Left renal pelvis (tissue), 4 donors: Measurements from ENCODE around the gene VWA3B. TPM values are rescaled to one million over a fixed set of nuclear protein-coding genes. Genes with fewer than 3 reads are reported as not detected.
"Not testable (repeated sequence)": the region's sequence is repeated elsewhere in the genome, so short reads cannot be mapped to it uniquely, and the experiment has no call there.

ENCODE experiments used
- DNase-seq, 4 donors: peaks; one replicate each; pipeline ENCODE4 v3.0.0-alpha.2; 2013; ENCODE audit warnings: low read depth in 4 of 4, low spot score in 3 of 4
- polyA plus RNA-seq, 4 donors: library from polyadenylated mRNA; unstranded; fragments of 120-200 nt; gene quantifications; one replicate each; pipeline ENCODE4 v1.2.1, GENCODE V29; 2013; ENCODE audit not compliant: insufficient read length in 4 of 4

Gene VWA3B
- polyA plus RNA-seq, 4 donors = 0.26 to 0.94 (median 0.70) TPM

- DNase-seq = no peak
Measured at GRCh38 chr2:98295275-98295674, 208.3 kb downstream of the VWA3B start.

GRCh38 chr2:98295721-98296414, 208.9 kb downstream of the VWA3B start:
- DNase-seq = no peak

DNA sequence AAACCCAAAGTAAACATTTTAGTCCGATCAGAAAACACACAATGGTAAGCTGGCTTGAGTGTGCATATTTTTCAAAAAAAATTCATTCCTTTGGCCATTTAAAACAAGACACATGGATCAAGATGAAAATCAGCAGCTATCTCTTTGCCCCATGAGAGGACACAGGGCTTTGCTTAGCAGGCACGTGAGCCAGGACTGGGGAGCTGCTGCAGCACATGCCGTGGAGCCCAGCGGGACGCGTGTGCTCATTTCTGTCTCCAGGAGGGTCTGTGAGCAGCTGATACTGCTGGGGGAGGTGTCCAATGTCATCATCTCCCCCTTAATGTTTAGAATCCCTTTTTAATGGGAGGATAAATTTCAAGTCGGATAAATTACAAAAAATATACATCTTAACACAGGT, 209.5 kb downstream of the VWA3B start:
- no peak for DNase-seq

DNA sequence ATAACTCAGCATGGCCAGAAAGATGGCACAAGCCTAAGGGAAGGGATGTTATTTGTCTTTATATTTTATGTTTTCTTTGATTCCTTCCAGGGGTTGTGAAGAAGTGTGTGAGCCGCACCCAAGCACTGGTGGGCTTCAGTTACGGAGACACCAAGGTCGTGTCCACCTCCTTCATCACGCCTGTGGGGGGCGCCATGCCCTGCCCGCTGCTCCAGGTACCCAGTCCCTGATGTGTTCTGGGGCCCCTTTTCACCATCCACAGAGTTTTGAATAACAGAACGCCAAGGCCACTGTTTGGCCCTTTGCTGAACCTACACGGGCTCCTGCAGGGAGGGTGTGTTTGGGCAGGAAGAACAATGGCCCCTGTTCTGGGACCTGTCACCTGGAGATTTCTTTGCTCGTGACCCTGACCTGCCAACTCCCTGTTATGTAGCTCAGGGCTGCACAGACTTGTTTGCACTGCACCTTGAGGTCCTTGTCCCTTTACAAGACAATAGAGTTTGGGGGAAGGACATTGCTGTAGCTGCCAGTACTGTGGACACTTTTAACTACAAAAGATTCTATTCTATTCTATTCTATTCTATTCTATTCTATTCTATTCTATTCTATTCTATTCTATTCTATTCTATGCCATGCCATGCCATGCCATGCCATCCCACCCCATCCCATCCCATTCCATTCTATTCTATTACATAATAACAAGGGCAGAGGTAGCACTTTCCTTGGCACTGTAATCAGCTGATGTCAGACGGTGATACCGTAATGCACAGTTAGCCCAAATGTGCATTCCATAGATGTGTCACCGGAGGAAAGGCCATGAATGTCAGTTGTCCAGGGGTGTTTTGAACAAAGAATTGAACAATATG, 211.1 kb downstream of the VWA3B start:
- DNase-seq = no peak

DNA sequence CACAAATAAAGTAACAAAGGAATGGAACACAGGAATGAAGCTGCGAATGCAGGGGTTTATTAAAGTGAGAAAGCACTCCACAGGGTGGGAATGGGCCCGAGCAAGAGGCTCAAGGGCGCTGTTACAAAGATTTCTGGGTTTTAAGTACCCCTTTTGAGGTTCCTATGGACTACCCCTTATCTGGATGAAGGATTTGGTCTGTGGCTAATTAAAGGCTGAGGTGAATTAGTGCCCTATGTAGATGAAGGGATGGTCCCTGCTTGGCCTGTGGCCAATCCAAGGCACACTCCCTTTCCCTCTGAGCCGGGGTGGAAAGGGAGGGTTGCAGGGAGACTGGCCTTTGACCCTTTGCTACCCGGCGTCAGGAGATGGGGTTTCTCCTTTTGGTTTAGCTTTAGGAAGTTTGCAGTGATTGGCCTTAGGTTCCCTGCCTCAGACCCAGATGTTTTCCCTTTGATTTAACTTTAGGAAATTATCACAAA, 211.8 kb downstream of the VWA3B start:
- no peak for DNase-seq

DNA sequence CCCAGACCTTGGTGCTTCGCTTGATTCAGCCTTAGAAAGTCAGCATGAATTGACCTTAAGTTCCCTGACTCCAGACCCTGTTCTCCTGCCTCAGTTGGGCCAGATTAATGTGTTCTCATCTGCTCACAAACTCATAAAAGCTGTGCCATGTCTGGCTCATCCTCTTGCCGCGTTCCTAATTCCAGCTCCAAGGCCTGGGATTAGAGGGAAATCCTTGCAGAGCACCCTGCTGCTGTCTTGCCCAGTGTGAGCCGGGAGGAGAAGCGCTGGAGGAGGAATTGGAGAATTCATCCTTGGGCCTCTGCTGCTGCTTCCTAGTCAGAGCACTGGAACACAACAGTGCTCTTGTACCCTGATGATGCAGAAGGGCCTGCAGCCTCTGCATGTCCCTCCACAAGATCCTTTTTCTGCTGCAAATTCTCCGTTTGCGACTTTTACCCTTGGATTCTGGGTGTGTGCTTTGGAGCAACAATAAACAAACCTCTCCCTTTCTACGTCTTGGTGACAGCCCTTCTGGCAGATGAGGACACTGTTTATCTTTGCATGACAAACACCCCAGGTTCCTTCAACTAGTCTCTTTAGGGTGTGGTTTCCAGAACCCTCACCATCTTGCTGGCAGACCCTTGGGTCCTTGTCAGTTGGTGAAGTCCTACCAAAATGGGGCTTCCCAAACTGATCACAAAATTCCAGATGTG, 212.4 kb downstream of the VWA3B start:
- no peak for DNase-seq

DNA sequence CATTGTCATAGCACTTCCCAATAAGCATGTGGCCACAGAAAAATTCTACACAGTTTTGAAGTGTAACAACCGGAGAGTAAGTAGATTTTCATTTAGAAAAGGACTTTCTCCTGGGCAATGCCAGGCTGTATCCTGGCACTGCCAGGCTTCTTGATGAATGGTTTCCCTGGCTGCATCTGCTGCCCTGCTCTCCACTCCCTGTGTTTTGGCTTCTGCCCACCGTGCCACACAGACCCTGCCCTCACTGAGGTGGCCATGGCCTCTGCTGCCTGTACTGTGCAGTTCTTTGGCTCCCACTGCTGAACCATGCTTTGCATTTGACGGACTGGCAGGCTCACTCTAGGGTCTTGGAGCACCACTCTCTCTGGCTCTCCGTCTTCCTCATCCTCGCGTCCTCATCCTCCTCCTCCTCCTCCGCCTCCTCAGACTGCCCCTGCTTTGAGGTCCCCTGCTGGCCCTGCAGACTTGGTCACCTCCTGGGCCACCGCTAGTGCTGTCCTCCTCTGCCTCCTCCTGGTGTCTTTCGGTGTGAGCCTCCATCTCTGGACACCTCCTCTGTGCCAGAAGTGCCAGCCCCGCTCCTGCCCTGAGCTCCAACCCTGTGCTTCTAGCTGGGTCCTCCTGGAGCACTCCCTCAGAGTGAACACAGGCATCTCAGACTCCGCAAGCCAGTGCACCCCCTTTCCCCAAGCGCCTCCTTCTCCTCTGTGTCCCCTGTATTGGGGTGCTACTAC, 213.3 kb downstream of the VWA3B start:
- DNase-seq = no peak

- no peak for DNase-seq
Measured at GRCh38 chr2:98301469-98301868, 214.5 kb downstream of the VWA3B start.

GRCh38 chr2:98307131-98307696, 220.2 kb downstream of the VWA3B start:
- DNase-seq = not testable (repeated sequence)

GRCh38 chr2:98308068-98308467, 221.1 kb downstream of the VWA3B start:
- no peak for DNase-seq

DNA sequence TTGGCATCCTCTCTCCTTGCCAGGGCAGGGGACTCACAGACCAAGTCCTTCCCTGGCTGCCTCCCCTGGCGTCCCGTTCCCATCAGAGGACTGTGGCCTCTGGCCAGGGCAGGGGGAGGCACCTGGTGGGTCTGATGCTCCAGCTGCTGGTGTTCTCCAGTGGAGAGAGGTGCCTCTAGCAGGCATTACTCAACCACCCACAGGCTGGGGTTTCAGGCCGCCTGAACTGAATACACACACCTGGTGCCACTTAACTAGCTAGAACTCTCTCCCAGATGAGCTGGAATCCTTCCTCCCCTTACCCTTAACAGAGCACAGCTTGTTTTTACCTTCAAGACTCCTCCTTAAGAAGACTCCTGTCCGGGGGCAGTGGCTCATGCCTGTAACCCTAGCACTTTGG, 221.6 kb downstream of the VWA3B start:
- no peak for DNase-seq

GRCh38 chr2:98309580-98309979, 222.6 kb downstream of the VWA3B start:
- DNase-seq = no peak

GRCh38 chr2:98310010-98310409, 223.0 kb downstream of the VWA3B start:
- DNase-seq = no peak

DNA sequence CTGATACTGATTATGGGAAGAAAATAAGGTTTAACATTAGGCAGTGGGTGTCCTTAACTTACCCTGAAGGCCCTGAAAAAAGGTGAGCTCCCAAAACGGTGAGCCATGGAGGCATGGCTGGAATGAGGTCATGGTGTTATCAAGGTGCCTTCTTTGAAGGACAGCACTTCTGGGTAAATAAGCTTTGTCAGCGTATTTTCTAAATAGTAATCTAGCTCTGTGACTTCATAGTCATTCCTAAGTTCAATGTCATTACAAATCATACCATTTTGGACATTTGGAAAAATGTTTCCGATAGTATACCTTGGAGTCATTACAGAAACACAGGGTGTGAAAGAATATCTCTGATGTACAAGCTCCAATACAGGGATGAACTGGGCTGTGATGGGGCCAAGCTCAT, 224.1 kb downstream of the VWA3B start:
- no peak for DNase-seq

GRCh38 chr2:98311771-98312545, 225.0 kb downstream of the VWA3B start:
- DNase-seq = no peak

DNA sequence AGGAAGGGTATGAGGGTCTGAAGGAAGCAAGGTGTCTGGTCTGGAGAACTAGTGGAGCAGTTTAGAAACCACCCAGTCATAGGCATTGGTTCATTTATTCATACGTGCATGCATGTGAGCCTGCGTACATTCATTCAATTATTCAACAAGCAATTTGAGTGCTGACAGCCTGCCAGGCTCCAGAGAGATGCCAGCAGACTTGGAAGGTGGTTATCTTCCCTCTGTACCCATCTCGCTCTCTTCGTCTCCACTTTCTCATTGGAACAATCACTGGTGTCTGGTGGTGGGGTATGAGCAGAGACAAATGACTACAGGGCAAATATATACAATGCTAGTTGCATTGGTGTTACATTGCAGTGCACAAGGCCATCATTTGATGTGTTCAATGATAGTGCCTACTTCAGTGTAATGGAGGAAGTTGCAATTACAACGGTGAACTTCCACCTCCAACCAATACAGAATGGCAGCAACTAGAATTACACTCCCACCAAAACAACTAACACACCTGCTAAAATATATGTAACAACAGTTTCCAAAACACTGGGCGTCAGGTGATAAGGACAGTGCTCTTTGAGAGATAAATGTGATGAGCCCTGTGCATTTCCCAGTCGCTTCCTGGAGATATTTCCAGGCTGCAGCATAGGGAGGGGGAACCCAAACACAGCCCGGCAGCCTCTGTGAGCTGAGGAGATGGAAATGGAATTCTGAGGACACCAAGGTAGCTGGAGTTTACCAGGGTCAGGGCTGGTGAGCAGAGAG, 226.7 kb downstream of the VWA3B start:
- DNase-seq = no peak

DNA sequence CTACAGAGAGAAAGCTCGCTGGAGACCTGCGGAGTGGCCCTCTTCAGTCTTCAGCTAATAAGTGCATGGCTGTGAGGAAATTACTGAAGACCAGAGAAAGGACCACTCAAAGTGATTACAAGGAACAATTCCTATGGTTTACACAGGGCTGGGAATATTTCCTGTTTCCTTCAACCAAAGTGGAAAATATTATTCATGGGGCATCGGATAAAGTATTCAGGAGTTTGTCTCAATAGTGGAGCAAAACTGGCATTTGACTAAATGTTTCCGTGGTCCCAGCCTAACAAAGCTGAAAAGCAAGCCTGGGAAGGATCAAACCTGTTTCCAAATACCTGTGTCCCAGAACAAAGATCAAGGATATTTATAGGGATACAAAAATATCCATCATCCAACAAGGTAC, 227.3 kb downstream of the VWA3B start:
- no peak for DNase-seq

GRCh38 chr2:98315957-98316356, 229.0 kb downstream of the VWA3B start:
- no peak for DNase-seq

DNA sequence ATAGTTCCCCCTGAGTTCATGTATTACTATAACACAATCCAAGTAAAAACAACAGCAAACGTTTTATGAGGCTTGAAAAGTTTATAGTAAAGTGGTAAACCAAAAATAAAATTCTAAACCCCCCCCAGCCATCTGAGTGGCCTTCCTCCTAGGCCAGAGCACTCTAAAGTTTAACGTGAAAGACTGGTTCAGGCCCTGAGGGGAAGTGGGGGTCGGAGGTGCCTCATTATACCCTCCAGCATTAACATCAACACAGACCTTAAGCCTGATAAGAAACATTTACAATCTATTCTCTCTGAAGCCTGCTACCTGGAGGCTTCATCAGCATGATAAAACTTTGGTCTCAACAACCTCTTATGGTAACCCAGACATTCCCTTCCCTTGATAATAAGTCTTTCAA, 230.2 kb downstream of the VWA3B start:
- no peak for DNase-seq
